Urinary bladder (tissue), 2 donors: ENCODE data around the gene RETSAT. TPM values are rescaled to one million over a fixed set of nuclear protein-coding genes. Genes with fewer than 3 reads are reported as not detected.

Experiments
- polyA plus RNA-seq: library from polyadenylated mRNA; stranded (reverse); fragments of 200-250 nt; gene quantifications from one replicate; pipeline ENCODE4 v1.2.3, GENCODE V29; 2013
- small RNA-seq: library from RNA; depleted of rRNA; stranded (forward); fragments of <200 nt; gene quantifications from one replicate; pipeline ENCODE3, GENCODE V24; 2014
- total RNA-seq: library from RNA; depleted of rRNA; stranded (reverse); fragments of >200 nt; gene quantifications from one replicate; pipeline ENCODE4 v1.2.3, GENCODE V29; 2014
- donor health status: healthy.

RETSAT gene
- total and polyA plus RNA-seq, 2 donors: 22.5 to 34.4 TPM

Small RNAs within 50 kb of the gene (small RNA-seq; reads per million reads assigned to genes)
- gene AC062037.1 (not detected), gene AC062037.2 (not detected), gene RF00019 (not detected), gene RN7SL113P (not detected)

Other genes starting within 250 kb of the RETSAT start
- 9.2 TPM for gene TCF7L1, start 221.1 kb downstream of the RETSAT start, total RNA-seq
- 20.9 TPM for gene TCF7L1, start 221.1 kb downstream of the RETSAT start, polyA plus RNA-seq
- gene TGOLN2, start 26.5 kb downstream of the RETSAT start, total RNA-seq: 58.7 TPM
- 81.0 TPM for gene TGOLN2, start 26.5 kb downstream of the RETSAT start, polyA plus RNA-seq
- 19.4 TPM for gene ELMOD3, start 241 bp upstream of the RETSAT start, total RNA-seq
- gene ELMOD3, start 241 bp upstream of the RETSAT start, polyA plus RNA-seq: 21.0 TPM
- gene CAPG, start 55.8 kb upstream of the RETSAT start, total RNA-seq: 89.3 TPM
- gene CAPG, start 55.8 kb upstream of the RETSAT start, polyA plus RNA-seq: 76.0 TPM
- not detected for gene SH2D6, start 64.2 kb upstream of the RETSAT start, total RNA-seq
- 0.37 TPM for gene SH2D6, start 64.2 kb upstream of the RETSAT start, polyA plus RNA-seq
- 94.8 TPM for gene MAT2A, start 184.6 kb upstream of the RETSAT start, total RNA-seq
- 242 TPM for gene MAT2A, start 184.6 kb upstream of the RETSAT start, polyA plus RNA-seq
- 42.3 TPM for gene GGCX, start 207.0 kb upstream of the RETSAT start, total RNA-seq
- 26.4 TPM for gene GGCX, start 207.0 kb upstream of the RETSAT start, polyA plus RNA-seq
- gene VAMP8, start 223.1 kb upstream of the RETSAT start, total RNA-seq: 14.8 TPM
- 89.9 TPM for gene VAMP8, start 223.1 kb upstream of the RETSAT start, polyA plus RNA-seq
- 8.0 TPM for gene VAMP5, start 229.9 kb upstream of the RETSAT start, total RNA-seq
- 157 TPM for gene VAMP5, start 229.9 kb upstream of the RETSAT start, polyA plus RNA-seq
- 71.6 TPM for gene RNF181, start 241.2 kb upstream of the RETSAT start, total RNA-seq
- 183 TPM for gene RNF181, start 241.2 kb upstream of the RETSAT start, polyA plus RNA-seq
- 6.3 TPM for gene TMEM150A, start 248.2 kb upstream of the RETSAT start, total RNA-seq
- gene TMEM150A, start 248.2 kb upstream of the RETSAT start, polyA plus RNA-seq: 39.0 TPM